ENCODE measurements around the gene U2AF2. TPM values are rescaled to one million over a fixed set of nuclear protein-coding genes. Genes with fewer than 3 reads are reported as not detected.
A peak's percentile ranks its signal among the peaks of the same experiment; 100 is the strongest.

The U2AF2 gene
- total and polyA plus RNA-seq, 2 of the 4 experiments (the other 2 are of a cell fraction): 120 to 260 TPM

GRCh38 chr19:55614711-55615542 is 39.9 kb upstream of the U2AF2 start:
- CTCF ChIA-PET: no interaction called here

More at GRCh38 chr19:55614711-55615542, 39.9 kb upstream of the U2AF2 start:
- Histone ChIP-seq H4K8ac (ENCODE audit: low read depth in 2 of 2, low read length in 2 of 2) (no peak overlapping the region), H2AK9ac (replicated peaks; ENCODE audit: low read depth, low read length, poor library complexity) (peak overlapping the region; percentile 65), H3K4me2 (ENCODE audit: low read depth, low read length) (no peak overlapping the region), H2AK5ac (ENCODE audit: low read depth, low read length) (no peak overlapping the region), H3K27ac (ENCODE audit: insufficient read depth, low read length) (no peak overlapping the region), H4K5ac (ENCODE audit: low read depth, low read length) (no peak overlapping the region), H3K18ac (ENCODE audit: low read depth, low read length) (no peak overlapping the region), H2BK120ac (ENCODE audit: low read depth, low read length) (no peak overlapping the region), H2BK15ac (ENCODE audit: low read depth, low read length) (no peak overlapping the region), H3K14ac (replicated peaks; ENCODE audit: low read depth, low read length) (no peak overlapping the region), H3K9me3 (ENCODE audit: control insufficient read depth, insufficient read depth, low read length) (peaks cover under 1% of the 10 kb centered on the region; the same call in 1 of the 2 replicates), H3K27me3 (ENCODE audit: control insufficient read depth, insufficient read depth, low read length) (no peaks in the 10 kb centered on the region), H3K36me3 (ENCODE audit: control insufficient read depth, insufficient read depth, low read length) (peaks cover 36% of the 10 kb centered on the region), H4K91ac (ENCODE audit: insufficient read depth, low read depth, low read length) (no peak overlapping the region), H3K4me3 (ENCODE audit: insufficient read depth, low read depth, low read length) (no peak overlapping the region), H3K9me1 (ENCODE audit: insufficient read depth, low read length) (peaks cover 16% of the 10 kb centered on the region), H3K4me1 (ENCODE audit: control insufficient read depth, insufficient read depth, low read length) (peaks cover 10% of the 10 kb centered on the region), H3K23ac (ENCODE audit: low read depth, low read length) (no peak overlapping the region), H3K79me1 (ENCODE audit: low read depth in 1 of 2, low read length in 2 of 2) (peaks cover 28 to 51% of the 10 kb centered on the region in 2 experiments), H3K56ac (ENCODE audit: extremely low read depth, insufficient read depth, low read length) (no peak overlapping the region), H2AFZ (replicated peaks; ENCODE audit: low read length, poor library complexity) (no peak overlapping the region), H2BK20ac (ENCODE audit: low read depth, low read length) (no peak overlapping the region), H4K20me1 (ENCODE audit: insufficient read depth, low read length) (peaks cover 35% of the 10 kb centered on the region), H3K9ac (ENCODE audit: low read depth, low read length) (no peak overlapping the region), H3K4ac (ENCODE audit: low read depth, low read length) (no peak overlapping the region), H2BK5ac (ENCODE audit: low read depth, low read length, poor library complexity, severe bottlenecking) (no peak overlapping the region)
- BruUV-seq (replicated peaks): no TSS peak
- 98% methylated on average over 60 of the region's 98 CpGs; no CpG with 5 or more reads in 1 of the 2 experiments for WGBS, 2 experiments (ENCODE audit: extremely low coverage in 2 of 2, insufficient read length in 1 of 2)
- no peak for TF ChIP-seq RAD21 (IDR thresholded peaks at IDR 0.05; ENCODE audit: low read length)
- no peak for TF ChIP-seq FOS (IDR thresholded peaks at IDR 0.05; ENCODE audit: low read depth, low read length)
- no peak for TF ChIP-seq NFE2L2 (IDR thresholded peaks at IDR 0.05; ENCODE audit: low read depth, low read length)
- no peak for TF ChIP-seq POLR2A (IDR thresholded peaks at IDR 0.05; ENCODE audit: low read depth, low read length)
- TF ChIP-seq CEBPB (IDR thresholded peaks at IDR 0.05; ENCODE audit: low read depth, low read length): no peak
- no peak for TF ChIP-seq USF2 (IDR thresholded peaks at IDR 0.05; ENCODE audit: low read depth, low read length)
- TF ChIP-seq MAFK (IDR thresholded peaks at IDR 0.05; ENCODE audit: low read depth, low read length): no peak
- in situ Hi-C loops (cut with MboI; ENCODE audit: low sequenced_read_pairs): no loop called here
- intact Hi-C loops (cut with micrococcal nuclease): no loop called here
- POLR2A ChIA-PET (ENCODE audit: unreplicated experiment): no interaction called here
- DNase-seq (no peak), ATAC-seq (ENCODE audit: low read depth) (no peak)
- dilution Hi-C loops (cut with HindIII; ENCODE audit: low sequenced_read_pairs, unreplicated experiment): no loop called here
